Esophagus mucosa (tissue), 1 donor: ENCODE results near the gene CD44. TPM values are rescaled to one million over a fixed set of nuclear protein-coding genes. Genes with fewer than 3 reads are reported as not detected.
A peak's percentile ranks its signal among the peaks of the same experiment; 100 is the strongest.

ENCODE experiments used
- ATAC-seq: fragments of 200-7000 bp; cut with Tn5 transposase; one replicate; pipeline ENCODE4 v1.9.1; 2020
- total RNA-seq: library from RNA; stranded (reverse); gene quantifications from one replicate; pipeline ENCODE4 v1.2.4, GENCODE V29; 2023
- donor health status: DM: yes; HTN: yes; CAD: no.

CD44 gene
- total RNA-seq, 1 donor from 2014 or later: 814 TPM

- ATAC-seq: no peak
These were observed 102.1 kb downstream of the CD44 start for GRCh38 chr11:35241083-35241482.

- no peak for ATAC-seq
These were observed 102.6 kb downstream of the CD44 start for GRCh38 chr11:35241531-35241930.

- ATAC-seq: no peak
These were observed 103.7 kb downstream of the CD44 start for GRCh38 chr11:35242412-35243242.

GRCh38 chr11:35243774-35244173 is 104.8 kb downstream of the CD44 start:
- no peak for ATAC-seq

- ATAC-seq: no peak
These were observed 106.1 kb downstream of the CD44 start for GRCh38 chr11:35245056-35245455.

- no peak for ATAC-seq
These were observed 106.8 kb downstream of the CD44 start for GRCh38 chr11:35245786-35246185.

- ATAC-seq: no peak
These were observed 107.8 kb downstream of the CD44 start for GRCh38 chr11:35246745-35247144.

GRCh38 chr11:35247428-35247827 is 108.5 kb downstream of the CD44 start:
- ATAC-seq: no peak

GRCh38 chr11:35247863-35248262 is 108.9 kb downstream of the CD44 start:
- no peak for ATAC-seq

GRCh38 chr11:35248558-35249323 is 109.8 kb downstream of the CD44 start:
- no peak for ATAC-seq

- ATAC-seq: no peak
These were observed 111.2 kb downstream of the CD44 start for GRCh38 chr11:35250192-35250591.

- ATAC-seq: no peak
These were observed 111.7 kb downstream of the CD44 start for GRCh38 chr11:35250621-35251020.

GRCh38 chr11:35253237-35253636 is 114.3 kb downstream of the CD44 start:
- ATAC-seq: no peak

- no peak for ATAC-seq
These were observed 116.5 kb downstream of the CD44 start for GRCh38 chr11:35255514-35255913.

GRCh38 chr11:35256296-35256695 is 117.3 kb downstream of the CD44 start:
- ATAC-seq: no peak

GRCh38 chr11:35257281-35257680 is 118.3 kb downstream of the CD44 start:
- no peak for ATAC-seq

- no peak for ATAC-seq
These were observed 120.6 kb downstream of the CD44 start for GRCh38 chr11:35259529-35259928.

- peak; percentile 76 for ATAC-seq
These were observed 121.5 kb downstream of the CD44 start for GRCh38 chr11:35260342-35260985.

- ATAC-seq: peak; percentile 25
These were observed 122.2 kb downstream of the CD44 start for GRCh38 chr11:35261197-35261596.

GRCh38 chr11:35262056-35262455 is 123.1 kb downstream of the CD44 start:
- no peak for ATAC-seq

- no peak for ATAC-seq
These were observed 123.8 kb downstream of the CD44 start for GRCh38 chr11:35262735-35263134.

GRCh38 chr11:35265755-35266454 is 126.9 kb downstream of the CD44 start:
- no peak for ATAC-seq

- ATAC-seq: no peak
These were observed 128.5 kb downstream of the CD44 start for GRCh38 chr11:35267504-35267903.
